Hepatocyte (in vitro differentiated cells): ENCODE measurements around the gene TRPM1. TPM values are rescaled to one million over a fixed set of nuclear protein-coding genes. Genes with fewer than 3 reads are reported as not detected.

ENCODE experiments used
- DNase-seq: peaks from one replicate; pipeline ENCODE4 v3.0.0-alpha.2; 2016; ENCODE audit warnings: low spot score
- H2AFZ ChIP-seq: fragments of 200-600 bp; sonication (generic); 2 replicates; pipeline ENCODE4 v1.6.0; 2016; ENCODE audit warnings: antibody characterized with exemption, mild to moderate bottlenecking
- H3K27ac ChIP-seq: fragments of 200-600 bp; sonication (generic); 2 replicates; pipeline ENCODE4 v1.5.1; 2016; ENCODE audit warnings: mild to moderate bottlenecking
- H3K27me3 ChIP-seq: fragments of 200-600 bp; sonication (generic); 2 replicates; pipeline ENCODE4 v1.6.1; 2016
- H3K36me3 ChIP-seq: fragments of 200-600 bp; sonication (generic); replicated peaks from 2 replicates; pipeline ENCODE4 v1.5.1; 2016; ENCODE audit warnings: low read depth; ENCODE audit not compliant: insufficient read depth
- H3K4me1 ChIP-seq: fragments of 200-600 bp; sonication (generic); 2 replicates; pipeline ENCODE4 v1.5.1; 2016; ENCODE audit warnings: mild to moderate bottlenecking, moderate library complexity; ENCODE audit not compliant: insufficient read depth
- H3K4me2 ChIP-seq: fragments of 200-600 bp; sonication (generic); 2 replicates; pipeline ENCODE4 v1.6.0; 2016
- H3K4me3 ChIP-seq: fragments of 200-600 bp; sonication (generic); 2 replicates; pipeline ENCODE4 v1.5.1; 2016; ENCODE audit warnings: mild to moderate bottlenecking
- H3K79me2 ChIP-seq: fragments of 200-600 bp; sonication (generic); 2 replicates; pipeline ENCODE4 v1.6.0; 2017; ENCODE audit warnings: mild to moderate bottlenecking
- H3K9me2 ChIP-seq: fragments of 200-600 bp; sonication (generic); replicated peaks from 2 replicates; pipeline ENCODE4 v1.6.0; 2017; ENCODE audit warnings: mild to moderate bottlenecking; ENCODE audit not compliant: insufficient read depth
- H3K9me3 ChIP-seq: fragments of 200-600 bp; sonication (generic); 2 replicates; pipeline ENCODE4 v1.5.1; 2016; ENCODE audit warnings: low read depth, mild to moderate bottlenecking
- H4K20me1 ChIP-seq: fragments of 200-600 bp; sonication (generic); 2 replicates; pipeline ENCODE4 v1.6.0; 2016; ENCODE audit warnings: mild to moderate bottlenecking; ENCODE audit not compliant: insufficient read depth, poor library complexity, severe bottlenecking
- CTCF ChIP-seq: fragments of 200-600 bp; sonication (generic); IDR thresholded peaks from 2 replicates; pipeline ENCODE4 v1.5.1; 2016; ENCODE audit warnings: antibody characterized with exemption, mild to moderate bottlenecking; ENCODE audit not compliant: poor library complexity
- EZH2 ChIP-seq: fragments of 200-600 bp; sonication (generic); IDR thresholded peaks from 2 replicates; pipeline ENCODE4 v1.6.1; 2016; ENCODE audit warnings: antibody characterized with exemption, mild to moderate bottlenecking, borderline replicate concordance
- EZH2phosphoT487 ChIP-seq: fragments of 200-600 bp; sonication (generic); IDR thresholded peaks from one replicate; pipeline ENCODE4 v1.6.1; 2018; ENCODE audit warnings: antibody characterized with exemption, mild to moderate bottlenecking, low read depth, moderate library complexity; ENCODE audit not compliant: unreplicated experiment, severe bottlenecking
- WGBS: methylation state at CpG from one replicate; pipeline ENCODE4 v1.1.6; 2016; ENCODE audit warnings: low lambda C conversion rate; ENCODE audit errors: missing lambda C conversion rate; 5-methylcytosine and 5-hydroxymethylcytosine counted together
- polyA plus RNA-seq: library from polyadenylated mRNA; unstranded; fragments of >200 nt; fragmentation: Nextera tagmentation; extraction: Ambion mirVana; gene quantifications from 2 replicates; pipeline ENCODE4 v1.2.1, GENCODE V29; 2016
- total RNA-seq: library from RNA; depleted of rRNA; stranded (reverse); fragments of >200 nt; gene quantifications from 2 replicates; pipeline ENCODE4 v1.2.3, GENCODE V29; 2014

The TRPM1 gene
- total and polyA plus RNA-seq, 2 experiments from 2014 or later: not detected

GRCh38 chr15:31010036-31010435, 91.5 kb downstream of the TRPM1 start:
- WGBS: 75% methylated on average over 1 of the region's 1 CpG
- no peak for TF ChIP-seq EZH2phosphoT487
- TF ChIP-seq CTCF: no peak

GRCh38 chr15:31005660-31006059, 95.9 kb downstream of the TRPM1 start:
- TF ChIP-seq EZH2phosphoT487 (no peak), CTCF (no peak), EZH2 (no peak)
- no peaks in the 10 kb centered on the region for H3K4me1 ChIP-seq
- no peak overlapping the region for H3K27ac ChIP-seq
- no peaks in the 10 kb centered on the region for H3K79me2 ChIP-seq
- no peak overlapping the region for H2AFZ ChIP-seq
- no peaks in the 10 kb centered on the region for H3K9me2 ChIP-seq
- peaks cover 3% of the 10 kb centered on the region for H3K27me3 ChIP-seq
- no peak overlapping the region for H3K4me2 ChIP-seq
- no peaks in the 10 kb centered on the region for H4K20me1 ChIP-seq
- H3K9me3 ChIP-seq: no peaks in the 10 kb centered on the region
- no peak for DNase-seq
- no peak overlapping the region for H3K4me3 ChIP-seq
- 79% methylated on average over 2 of the region's 2 CpGs for WGBS
- no peaks in the 10 kb centered on the region for H3K36me3 ChIP-seq

More at GRCh38 chr15:31010036-31010435, 91.5 kb downstream of the TRPM1 start:
- Histone ChIP-seq H3K27ac (no peak overlapping the region), H4K20me1 (no peaks in the 10 kb centered on the region), H3K4me2 (no peak overlapping the region), H3K36me3 (no peaks in the 10 kb centered on the region), H3K9me3 (no peaks in the 10 kb centered on the region), H3K79me2 (no peaks in the 10 kb centered on the region), H3K27me3 (peaks cover 3% of the 10 kb centered on the region), H3K4me3 (no peak overlapping the region), H2AFZ (no peak overlapping the region), H3K9me2 (no peaks in the 10 kb centered on the region), H3K4me1 (peaks cover 12% of the 10 kb centered on the region)
- no peak for DNase-seq

GRCh38 chr15:31004220-31004733, 97.2 kb downstream of the TRPM1 start:
- whole genome bisulfite sequencing: 62% methylated on average over 5 of the region's 5 CpGs
- DNase-seq: no peak
- H3K27me3 ChIP-seq: peaks cover 3% of the 10 kb centered on the region
- H3K36me3 ChIP-seq: no peaks in the 10 kb centered on the region
- H4K20me1 ChIP-seq: no peaks in the 10 kb centered on the region
- no peaks in the 10 kb centered on the region for H3K9me2 ChIP-seq
- TF ChIP-seq EZH2 (no peak), CTCF (no peak), EZH2phosphoT487 (no peak)
- H3K4me2 ChIP-seq: no peak overlapping the region
- H3K9me3 ChIP-seq: no peaks in the 10 kb centered on the region
- no peaks in the 10 kb centered on the region for H3K4me1 ChIP-seq
- no peaks in the 10 kb centered on the region for H3K79me2 ChIP-seq
- no peak overlapping the region for H3K27ac ChIP-seq
- no peak overlapping the region for H3K4me3 ChIP-seq
- no peak overlapping the region for H2AFZ ChIP-seq

GRCh38 chr15:31001702-31002101, 99.8 kb downstream of the TRPM1 start:
- Histone ChIP-seq H3K9me3 (no peaks in the 10 kb centered on the region), H3K9me2 (no peaks in the 10 kb centered on the region), H2AFZ (no peak overlapping the region), H3K4me3 (no peak overlapping the region), H3K79me2 (no peaks in the 10 kb centered on the region), H4K20me1 (no peaks in the 10 kb centered on the region), H3K4me1 (no peaks in the 10 kb centered on the region), H3K36me3 (no peaks in the 10 kb centered on the region), H3K27ac (no peak overlapping the region), H3K4me2 (no peak overlapping the region), H3K27me3 (peaks cover 3% of the 10 kb centered on the region)
- 95% methylated on average over 3 of the region's 3 CpGs for WGBS
- DNase-seq: no peak
- TF ChIP-seq EZH2 (no peak), CTCF (no peak), EZH2phosphoT487 (no peak)
